MM.1S (cell line): ENCODE measurements around the gene MID1.

Source experiments
- DNase-seq: peaks from one replicate; pipeline ENCODE4 v3.0.0-alpha.2; 2015
- H2AFZ ChIP-seq: fragments of 300-600 bp; sonication (generic); 2 replicates; pipeline ENCODE4 v1.6.0; 2016; ENCODE audit warnings: antibody characterized with exemption, low read length
- H3F3A ChIP-seq: fragments of 300-600 bp; sonication (generic); 2 replicates; pipeline ENCODE4 v1.6.1; 2016; ENCODE audit warnings: mild to moderate bottlenecking, antibody characterized with exemption, low read length, moderate library complexity, mixed read lengths; ENCODE audit not compliant: insufficient read depth
- H3K27ac ChIP-seq: fragments of 300-600 bp; sonication (generic); 2 replicates; pipeline ENCODE4 v1.5.1; 2016; ENCODE audit warnings: mild to moderate bottlenecking, low read length
- H3K27me3 ChIP-seq: fragments of 300-600 bp; sonication (generic); replicated peaks from 2 replicates; pipeline ENCODE4 v1.6.0; 2016; ENCODE audit warnings: low read length; ENCODE audit not compliant: insufficient read depth
- H3K36me3 ChIP-seq: fragments of 300-600 bp; sonication (generic); replicated peaks from 2 replicates; pipeline ENCODE4 v1.6.1; 2016; ENCODE audit warnings: mild to moderate bottlenecking, low read length, mixed read lengths; ENCODE audit not compliant: insufficient read depth
- H3K4me1 ChIP-seq: fragments of 300-600 bp; sonication (generic); 2 replicates; pipeline ENCODE4 v1.6.1; 2016; ENCODE audit warnings: low read length, mixed read lengths
- H3K4me2 ChIP-seq: fragments of 300-600 bp; sonication (generic); 2 replicates; pipeline ENCODE4 v1.6.0; 2016; ENCODE audit warnings: low read depth, low read length
- H3K4me3 ChIP-seq: fragments of 300-600 bp; sonication (generic); 2 replicates; pipeline ENCODE4 v1.5.1; 2016; ENCODE audit warnings: low read length, mixed read lengths
- H3K79me2 ChIP-seq: fragments of 300-600 bp; sonication (generic); 2 replicates; pipeline ENCODE4 v1.6.1; 2016; ENCODE audit warnings: mixed run types, low read length, mixed read lengths
- H3K9ac ChIP-seq: fragments of 300-600 bp; sonication (generic); 2 replicates; pipeline ENCODE4 v1.6.1; 2016; ENCODE audit warnings: low read length, mixed read lengths
- H3K9me2 ChIP-seq: fragments of 300-600 bp; sonication (generic); replicated peaks from 2 replicates; pipeline ENCODE4 v1.6.1; 2016; ENCODE audit warnings: mild to moderate bottlenecking, low read length, mixed read lengths; ENCODE audit not compliant: insufficient read depth
- H3K9me3 ChIP-seq: fragments of 300-600 bp; sonication (generic); replicated peaks from 2 replicates; pipeline ENCODE4 v1.6.1; 2016; ENCODE audit warnings: mild to moderate bottlenecking, low read length, mixed read lengths; ENCODE audit not compliant: insufficient read depth
- H4K20me1 ChIP-seq: fragments of 300-600 bp; sonication (generic); 2 replicates; pipeline ENCODE4 v1.6.1; 2016; ENCODE audit warnings: mild to moderate bottlenecking, low read length, moderate library complexity, mixed read lengths; ENCODE audit not compliant: insufficient read depth
- CTCF ChIP-seq: fragments of 300-600 bp; sonication (generic); IDR thresholded peaks from 2 replicates; pipeline ENCODE4 v1.5.1; 2016; ENCODE audit warnings: antibody characterized with exemption, low read length, mixed read lengths
- EZH2 ChIP-seq: fragments of 300-600 bp; sonication (generic); optimal IDR thresholded peaks from 2 replicates; pipeline ENCODE3; 2017; ENCODE audit warnings: low read depth, mild to moderate bottlenecking, antibody characterized with exemption, low read length, mixed read lengths
- EZH2phosphoT487 ChIP-seq: fragments of 300-600 bp; sonication (generic); IDR thresholded peaks from 2 replicates; pipeline ENCODE4 v1.6.1; 2018; ENCODE audit warnings: antibody characterized with exemption, low read length

Gene MID1

GRCh38 chrX:10457092-10457491 is 163.3 kb downstream of the MID1 start:
- DNase-seq: no peak
- no peak overlapping the region for H3K9ac ChIP-seq
- H3K9me3 ChIP-seq: no peaks in the 10 kb centered on the region
- no peaks in the 10 kb centered on the region for H3K36me3 ChIP-seq
- no peaks in the 10 kb centered on the region for H3K79me2 ChIP-seq
- H3K4me3 ChIP-seq: no peak overlapping the region
- H2AFZ ChIP-seq: no peak overlapping the region
- H3F3A ChIP-seq: no peaks in the 10 kb centered on the region
- TF ChIP-seq CTCF (no peak), EZH2phosphoT487 (no peak), EZH2 (no peak)
- H4K20me1 ChIP-seq: no peaks in the 10 kb centered on the region
- H3K4me1 ChIP-seq: no peaks in the 10 kb centered on the region
- H3K4me2 ChIP-seq: no peak overlapping the region
- H3K27ac ChIP-seq: no peak overlapping the region
- no peaks in the 10 kb centered on the region for H3K27me3 ChIP-seq
- H3K9me2 ChIP-seq: no peaks in the 10 kb centered on the region

GRCh38 chrX:10453945-10454344 is 166.4 kb downstream of the MID1 start:
- DNase-seq: no peak
- Histone ChIP-seq H3K4me1 (no peaks in the 10 kb centered on the region), H3K27ac (no peak overlapping the region), H3K9me3 (no peaks in the 10 kb centered on the region), H3K36me3 (no peaks in the 10 kb centered on the region), H3F3A (no peaks in the 10 kb centered on the region), H3K4me2 (no peak overlapping the region), H3K9me2 (no peaks in the 10 kb centered on the region), H3K9ac (no peak overlapping the region), H2AFZ (no peak overlapping the region), H3K4me3 (no peak overlapping the region), H4K20me1 (no peaks in the 10 kb centered on the region), H3K79me2 (no peaks in the 10 kb centered on the region), H3K27me3 (no peaks in the 10 kb centered on the region)
- TF ChIP-seq EZH2phosphoT487 (no peak), EZH2 (no peak), CTCF (no peak)

GRCh38 chrX:10450959-10451355 is 169.4 kb downstream of the MID1 start:
- no peaks in the 10 kb centered on the region for H3F3A ChIP-seq
- H4K20me1 ChIP-seq: no peaks in the 10 kb centered on the region
- no peaks in the 10 kb centered on the region for H3K9me3 ChIP-seq
- no peaks in the 10 kb centered on the region for H3K79me2 ChIP-seq
- H3K27ac ChIP-seq: no peak overlapping the region
- no peaks in the 10 kb centered on the region for H3K9me2 ChIP-seq
- H3K4me2 ChIP-seq: no peak overlapping the region
- H3K9ac ChIP-seq: no peak overlapping the region
- H3K4me3 ChIP-seq: no peak overlapping the region
- TF ChIP-seq CTCF (no peak), EZH2phosphoT487 (no peak), EZH2 (no peak)
- H3K36me3 ChIP-seq: no peaks in the 10 kb centered on the region
- H2AFZ ChIP-seq: no peak overlapping the region
- H3K4me1 ChIP-seq: no peaks in the 10 kb centered on the region
- no peak for DNase-seq
- H3K27me3 ChIP-seq: no peaks in the 10 kb centered on the region
